ENCODE results near the gene CFAP100. TPM values are rescaled to one million over a fixed set of nuclear protein-coding genes. Genes with fewer than 3 reads are reported as not detected.

The CFAP100 gene
- total and polyA plus RNA-seq, 12 donors: 0.17 TPM; not detected in 11

DNA sequence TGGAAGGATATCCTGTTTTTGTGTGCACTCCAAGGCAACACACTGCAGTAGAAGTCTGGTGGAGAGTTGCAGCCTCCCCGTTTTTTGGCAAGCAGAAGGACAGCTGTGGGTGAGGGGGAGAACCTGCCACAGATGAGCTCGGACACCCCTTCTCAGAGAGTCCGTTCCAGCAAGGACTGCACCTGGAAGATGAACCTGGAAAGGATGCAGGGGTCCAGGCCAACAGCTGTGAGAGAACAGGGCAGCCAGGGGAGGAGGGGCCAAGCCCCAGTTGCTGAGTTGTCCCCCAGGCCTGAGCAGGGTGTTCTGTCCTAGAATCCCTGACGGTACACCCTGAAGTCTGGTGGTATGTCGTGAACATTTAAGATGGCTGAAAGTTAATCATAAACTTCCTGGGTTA lies 50.8 kb downstream of the CFAP100 start:
- DNase-seq: peak in 1 of 7 donors; percentile 34
- intact Hi-C loops (cut with DNase I): no loop called here

DNA sequence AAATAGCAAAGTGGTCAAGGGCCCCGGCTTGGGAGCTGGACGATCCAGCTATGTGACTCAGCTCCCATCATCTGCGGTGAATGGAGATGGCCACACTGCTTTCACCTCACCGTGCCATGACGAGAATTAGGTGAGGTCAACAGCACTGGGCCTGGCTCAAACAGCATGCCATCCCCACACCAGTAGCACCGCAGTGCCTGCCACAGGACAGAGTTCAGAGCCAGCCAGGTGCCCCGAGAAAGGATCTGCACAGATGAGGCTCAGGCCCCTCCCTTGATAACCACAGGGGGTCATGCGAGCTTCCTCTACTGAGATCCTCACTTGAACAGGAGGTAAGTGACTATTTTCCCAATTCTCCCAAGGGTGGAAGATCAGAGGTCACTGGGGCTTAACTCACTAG lies 51.6 kb downstream of the CFAP100 start:
- WGBS, 4 donors: 84 to 96% (median 91%) methylated on average over 3 to 8 of the region's 8 CpGs
- peaks cover 0 to 11% of the 10 kb centered on the region in 2 donors for H3K36me3 ChIP-seq (replicated peaks in 1 of 2)
- intact Hi-C loops (cut with DNase I): no loop called here
- no peak overlapping the region for H3K4me3 ChIP-seq
- no peaks in the 10 kb centered on the region for H3K27me3 ChIP-seq
- no peaks in the 10 kb centered on the region for H3K9me3 ChIP-seq (replicated peaks in 1 of 3)
- TF ChIP-seq, protein P1, sequence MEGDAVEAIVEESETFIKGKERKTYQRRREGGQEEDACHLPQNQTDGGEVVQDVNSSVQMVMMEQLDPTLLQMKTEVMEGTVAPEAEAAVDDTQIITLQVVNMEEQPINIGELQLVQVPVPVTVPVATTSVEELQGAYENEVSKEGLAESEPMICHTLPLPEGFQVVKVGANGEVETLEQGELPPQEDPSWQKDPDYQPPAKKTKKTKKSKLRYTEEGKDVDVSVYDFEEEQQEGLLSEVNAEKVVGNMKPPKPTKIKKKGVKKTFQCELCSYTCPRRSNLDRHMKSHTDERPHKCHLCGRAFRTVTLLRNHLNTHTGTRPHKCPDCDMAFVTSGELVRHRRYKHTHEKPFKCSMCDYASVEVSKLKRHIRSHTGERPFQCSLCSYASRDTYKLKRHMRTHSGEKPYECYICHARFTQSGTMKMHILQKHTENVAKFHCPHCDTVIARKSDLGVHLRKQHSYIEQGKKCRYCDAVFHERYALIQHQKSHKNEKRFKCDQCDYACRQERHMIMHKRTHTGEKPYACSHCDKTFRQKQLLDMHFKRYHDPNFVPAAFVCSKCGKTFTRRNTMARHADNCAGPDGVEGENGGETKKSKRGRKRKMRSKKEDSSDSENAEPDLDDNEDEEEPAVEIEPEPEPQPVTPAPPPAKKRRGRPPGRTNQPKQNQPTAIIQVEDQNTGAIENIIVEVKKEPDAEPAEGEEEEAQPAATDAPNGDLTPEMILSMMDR (IDR thresholded peaks at IDR 0.05): no peak
- no peak for TF ChIP-seq POLR2A (IDR thresholded peaks at IDR 0.05)
- peaks cover 0 to 4% of the 10 kb centered on the region in 2 donors for H3K4me1 ChIP-seq (replicated peaks in 1 of 2)
- DNase-seq: peak in 2 of 7 donors; percentile 9 to 43
- H3K27ac ChIP-seq: no peak overlapping the region

More for the DNA sequence above, 50.8 kb downstream of the CFAP100 start:
- Histone ChIP-seq H3K4me1 (replicated peaks in 1 of 2) (no peaks in the 10 kb centered on the region), H3K27ac (no peak overlapping the region), H3K4me3 (no peak overlapping the region), H3K9me3 (replicated peaks in 1 of 3) (no peaks in the 10 kb centered on the region), H3K36me3 (replicated peaks in 1 of 2) (peaks cover 0 to 8% of the 10 kb centered on the region in 2 donors), H3K27me3 (no peaks in the 10 kb centered on the region)
- WGBS, 4 donors: 61 to 84% (median 76%) methylated on average over 4 to 5 of the region's 5 CpGs
- TF ChIP-seq, protein P1 (IDR thresholded peaks at IDR 0.05): no peak
- TF ChIP-seq POLR2A (IDR thresholded peaks at IDR 0.05): no peak

DNA sequence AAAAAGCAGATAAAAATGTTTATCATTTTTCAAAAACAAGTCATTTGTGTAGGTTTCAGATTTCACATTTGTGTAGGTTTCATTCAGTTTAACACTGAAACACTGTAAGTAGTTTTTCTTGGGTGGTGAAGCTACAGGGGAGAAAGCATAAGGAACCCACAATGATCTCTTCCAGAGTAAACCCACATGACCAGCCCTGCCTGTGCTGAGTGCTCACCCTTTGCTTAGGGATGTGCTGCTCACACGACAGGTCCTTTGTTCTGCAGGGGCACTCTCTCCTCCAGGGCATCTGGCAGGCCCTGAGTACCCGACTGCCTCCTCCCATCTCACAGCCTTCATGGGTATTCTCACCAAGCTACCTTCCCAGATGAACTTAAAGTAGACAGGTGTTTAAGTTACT lies 52.1 kb downstream of the CFAP100 start:
- DNase-seq: peak in 1 of 7 donors; percentile 34
- intact Hi-C loops (cut with DNase I): no loop called here
- Histone ChIP-seq H3K4me3 (no peak overlapping the region), H3K4me1 (replicated peaks in 1 of 2) (peaks cover 5 to 8% of the 10 kb centered on the region in 2 donors), H3K27me3 (no peaks in the 10 kb centered on the region), H3K36me3 (replicated peaks in 1 of 2) (peaks cover 0 to 14% of the 10 kb centered on the region in 2 donors), H3K9me3 (replicated peaks in 1 of 3) (no peaks in the 10 kb centered on the region), H3K27ac (no peak overlapping the region)
- no peak for TF ChIP-seq POLR2A (IDR thresholded peaks at IDR 0.05)
- TF ChIP-seq, protein P1 (IDR thresholded peaks at IDR 0.05): no peak
- WGBS, 4 donors: 84 to 93% (median 89%) methylated on average over 2 of the region's 2 CpGs

DNA sequence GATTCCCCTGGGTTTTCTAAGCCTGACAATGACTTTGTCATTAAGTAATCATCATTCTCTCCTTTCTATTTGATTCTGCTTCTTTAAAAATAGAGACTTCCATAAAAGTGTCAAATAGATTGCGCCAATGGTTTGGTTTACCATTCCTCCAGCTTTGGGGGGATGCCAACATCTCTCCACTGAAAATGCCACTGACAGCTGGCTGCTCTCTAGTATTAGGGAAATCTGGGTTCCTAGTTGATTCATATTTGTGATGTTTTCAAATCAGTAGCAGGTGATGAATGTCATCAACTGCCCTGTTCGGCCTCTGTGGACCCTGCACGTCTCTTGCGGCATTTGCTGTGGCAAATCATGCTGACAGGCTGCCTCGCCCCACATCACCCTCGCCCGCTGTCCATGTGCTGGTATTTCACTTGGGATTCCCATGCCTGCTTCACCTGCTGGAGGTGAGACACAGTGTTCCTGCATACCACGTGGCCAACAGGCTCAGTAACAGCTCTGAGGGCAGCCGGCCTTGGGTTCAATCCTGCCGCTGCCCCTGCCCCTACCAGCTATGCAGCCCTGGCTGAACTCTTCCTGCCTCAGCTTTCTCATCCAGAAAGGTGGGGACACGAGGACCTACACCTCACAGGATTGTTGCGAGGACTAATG lies 52.9 kb downstream of the CFAP100 start:
- H3K36me3 ChIP-seq (replicated peaks in 1 of 2): peaks cover 0 to 18% of the 10 kb centered on the region in 2 donors
- intact Hi-C loops (cut with DNase I): no loop called here
- no peaks in the 10 kb centered on the region for H3K27me3 ChIP-seq
- no peak overlapping the region for H3K27ac ChIP-seq
- peaks cover 10 to 14% of the 10 kb centered on the region in 2 donors for H3K4me1 ChIP-seq (replicated peaks in 1 of 2)
- TF ChIP-seq, protein P1 (IDR thresholded peaks at IDR 0.05): no peak
- TF ChIP-seq POLR2A (IDR thresholded peaks at IDR 0.05): no peak
- DNase-seq: peak in 1 of 7 donors; percentile 44
- WGBS, 4 donors: 81 to 90% (median 86%) methylated on average over 11 to 12 of the region's 12 CpGs
- no peaks in the 10 kb centered on the region for H3K9me3 ChIP-seq (replicated peaks in 1 of 3)
- no peak overlapping the region for H3K4me3 ChIP-seq

All from adrenal gland (tissue), 12 donors.